ENCODE measurements around the gene TRIO. TPM values are rescaled to one million over a fixed set of nuclear protein-coding genes. Genes with fewer than 3 reads are reported as not detected.

Gene TRIO
- total RNA-seq, 1 donor from 2014 or later, result 192 TPM

GRCh38 chr5:14348142-14348541 is 205.0 kb downstream of the TRIO start:
- no peak for ATAC-seq
- DNase-seq (ENCODE audit: low spot score), result no peak
- intact Hi-C loops (cut with DNase I), result no loop called here

DNA sequence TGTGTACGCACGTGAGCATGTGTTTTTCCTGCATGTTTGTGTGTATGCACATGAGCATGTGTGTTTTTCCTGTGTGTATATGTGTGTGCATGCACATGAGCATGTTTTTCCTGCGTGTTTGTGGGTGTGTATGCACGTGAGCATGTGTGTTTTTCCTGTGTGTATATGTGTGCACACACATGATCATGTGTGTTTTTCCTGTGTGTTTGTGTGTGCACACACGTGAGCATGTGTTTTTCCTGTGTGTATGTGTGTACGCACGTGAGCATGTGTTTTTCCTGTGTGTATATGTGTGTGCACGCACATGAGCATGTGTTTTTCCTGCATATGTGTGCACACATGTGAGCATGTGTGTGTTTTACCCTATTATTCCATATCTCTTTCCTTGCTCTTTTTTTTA is 205.9 kb downstream of the TRIO start:
- ATAC-seq, result no peak
- no peak for DNase-seq (ENCODE audit: low spot score)
- intact Hi-C loops (cut with DNase I), result no loop called here

- ATAC-seq (peak; percentile 51), DNase-seq (ENCODE audit: low spot score) (no peak)
- intact Hi-C loops (cut with DNase I), result no loop called here
These were observed 208.0 kb downstream of the TRIO start for GRCh38 chr5:14351086-14351661.

- intact Hi-C loops (cut with DNase I), result no loop called here
- DNase-seq (ENCODE audit: low spot score), result peak; percentile 72
- peak; percentile 95 for ATAC-seq
These were observed 208.9 kb downstream of the TRIO start for GRCh38 chr5:14351845-14352712.

DNA sequence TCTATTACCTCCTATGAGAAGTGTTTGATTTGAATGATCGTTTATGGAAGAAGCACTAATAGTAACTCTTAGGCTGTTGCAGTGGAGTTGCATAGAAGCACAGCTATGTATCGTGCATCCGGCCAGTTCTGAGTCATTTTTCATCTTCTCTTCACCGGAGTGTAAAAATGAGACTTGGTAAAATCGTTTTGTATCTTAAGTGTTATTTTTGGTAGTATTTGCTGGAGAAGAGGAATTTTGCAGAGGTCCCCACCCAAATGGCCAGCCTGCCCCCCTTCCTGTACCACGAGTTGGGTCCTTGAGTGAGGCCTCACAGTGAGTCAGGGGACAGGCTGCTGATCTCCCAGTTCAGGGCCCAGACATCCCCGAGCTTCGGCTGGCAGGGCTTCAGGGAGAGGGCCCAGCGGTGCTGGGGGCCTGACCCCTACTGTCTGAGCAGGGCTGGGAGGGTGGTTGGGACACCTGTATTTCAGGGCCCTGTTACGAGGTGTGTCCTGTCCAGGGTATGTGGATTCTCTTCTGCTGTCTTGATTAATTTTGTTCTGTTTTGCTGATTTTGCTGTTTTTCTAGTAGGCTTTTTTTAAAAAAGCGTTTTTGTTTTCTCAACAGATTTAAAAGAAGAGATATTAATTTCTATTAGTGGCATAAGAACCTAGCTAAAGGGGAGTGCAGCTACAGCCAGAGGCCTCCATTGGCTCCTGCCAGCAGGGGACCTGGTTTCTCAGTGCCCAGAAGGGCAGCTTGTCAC is 210.8 kb downstream of the TRIO start:
- intact Hi-C loops (cut with DNase I), result no loop called here

DNA sequence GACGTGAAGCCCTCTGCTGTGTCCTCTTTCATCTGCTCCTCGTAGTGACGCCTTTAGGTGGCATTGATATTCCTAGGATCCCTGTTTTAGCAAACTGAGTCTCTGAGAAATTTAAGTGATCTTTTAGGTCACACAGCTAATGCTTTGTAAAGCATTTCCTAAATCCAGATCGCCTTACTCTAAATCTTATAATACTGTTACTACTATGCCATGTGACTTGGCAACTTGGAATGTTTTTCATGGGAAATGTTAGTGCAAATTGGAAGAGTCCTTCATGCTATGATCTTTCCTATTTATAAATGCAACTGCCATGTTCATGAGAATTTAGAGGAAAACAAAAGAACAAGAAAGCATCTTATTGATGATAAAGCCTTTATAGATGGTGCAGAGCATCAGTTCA is 212.2 kb downstream of the TRIO start:
- no peak for ATAC-seq
- intact Hi-C loops (cut with DNase I), result loop anchor here (5.0 kb wide), 1 partner anchor 292 kb away; no protein-coding TSS in a partner anchor
- no peak for DNase-seq (ENCODE audit: low spot score)

More for the DNA sequence above, 210.8 kb downstream of the TRIO start:
- no peak for ATAC-seq
- no peak for DNase-seq (ENCODE audit: low spot score)

GRCh38 chr5:14356305-14356704 is 213.2 kb downstream of the TRIO start:
- ATAC-seq, result no peak
- intact Hi-C loops (cut with DNase I), result loop anchor here (5.0 kb wide), 1 partner anchor 291 kb away; no protein-coding TSS in a partner anchor
- DNase-seq (ENCODE audit: low spot score), result no peak

DNA sequence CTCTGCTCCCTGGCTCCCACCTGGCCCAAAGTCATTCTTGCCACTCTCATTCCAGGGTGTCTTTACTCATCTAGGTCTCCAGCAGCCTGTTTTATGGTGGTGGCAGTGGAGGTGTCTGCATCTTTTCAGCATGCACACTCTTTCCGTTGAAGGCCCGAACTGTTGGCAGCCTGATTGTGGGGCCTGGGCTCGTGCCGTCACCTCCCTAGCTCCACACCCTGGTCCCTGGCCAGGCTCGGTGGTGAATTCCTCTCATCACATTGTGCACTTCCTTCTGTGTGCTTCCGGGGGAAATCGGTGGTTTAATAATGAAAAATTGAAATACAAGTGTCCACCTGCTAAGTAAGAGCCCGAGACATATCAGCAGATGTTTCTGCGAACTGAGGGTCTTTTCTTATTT is 214.3 kb downstream of the TRIO start:
- ATAC-seq, result peak; percentile 43
- no peak for DNase-seq (ENCODE audit: low spot score)
- intact Hi-C loops (cut with DNase I), result loop anchor here (5.0 kb wide), 1 partner anchor 290 kb away; no protein-coding TSS in a partner anchor

- intact Hi-C loops (cut with DNase I), result loop anchor here (5.0 kb wide), 1 partner anchor 289 kb away; no protein-coding TSS in a partner anchor
- no peak for DNase-seq (ENCODE audit: low spot score)
- ATAC-seq, result peak; percentile 32
These were observed 214.7 kb downstream of the TRIO start for GRCh38 chr5:14357851-14358250.

DNA sequence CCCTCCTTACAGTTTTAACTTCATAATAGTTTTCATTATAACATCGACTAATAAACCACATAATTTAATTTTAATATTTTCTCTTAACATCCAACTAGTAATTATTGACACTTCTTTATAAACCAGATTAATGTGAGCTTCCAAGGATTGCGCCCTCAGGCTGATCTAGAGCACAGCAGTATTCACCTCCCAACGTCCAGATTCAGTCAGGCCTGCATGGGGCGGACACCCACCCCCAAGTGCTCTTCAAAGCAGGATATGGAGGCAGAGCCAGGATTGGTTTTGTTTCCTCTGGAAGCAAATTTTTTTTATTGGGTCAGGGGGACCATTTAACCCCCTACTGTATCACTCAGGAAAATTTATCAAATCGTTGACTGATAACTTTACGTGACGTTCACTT is 215.4 kb downstream of the TRIO start:
- DNase-seq (ENCODE audit: low spot score), result no peak
- intact Hi-C loops (cut with DNase I), result loop anchor here (5.0 kb wide), 1 partner anchor 289 kb away; no protein-coding TSS in a partner anchor
- ATAC-seq, result no peak

DNA sequence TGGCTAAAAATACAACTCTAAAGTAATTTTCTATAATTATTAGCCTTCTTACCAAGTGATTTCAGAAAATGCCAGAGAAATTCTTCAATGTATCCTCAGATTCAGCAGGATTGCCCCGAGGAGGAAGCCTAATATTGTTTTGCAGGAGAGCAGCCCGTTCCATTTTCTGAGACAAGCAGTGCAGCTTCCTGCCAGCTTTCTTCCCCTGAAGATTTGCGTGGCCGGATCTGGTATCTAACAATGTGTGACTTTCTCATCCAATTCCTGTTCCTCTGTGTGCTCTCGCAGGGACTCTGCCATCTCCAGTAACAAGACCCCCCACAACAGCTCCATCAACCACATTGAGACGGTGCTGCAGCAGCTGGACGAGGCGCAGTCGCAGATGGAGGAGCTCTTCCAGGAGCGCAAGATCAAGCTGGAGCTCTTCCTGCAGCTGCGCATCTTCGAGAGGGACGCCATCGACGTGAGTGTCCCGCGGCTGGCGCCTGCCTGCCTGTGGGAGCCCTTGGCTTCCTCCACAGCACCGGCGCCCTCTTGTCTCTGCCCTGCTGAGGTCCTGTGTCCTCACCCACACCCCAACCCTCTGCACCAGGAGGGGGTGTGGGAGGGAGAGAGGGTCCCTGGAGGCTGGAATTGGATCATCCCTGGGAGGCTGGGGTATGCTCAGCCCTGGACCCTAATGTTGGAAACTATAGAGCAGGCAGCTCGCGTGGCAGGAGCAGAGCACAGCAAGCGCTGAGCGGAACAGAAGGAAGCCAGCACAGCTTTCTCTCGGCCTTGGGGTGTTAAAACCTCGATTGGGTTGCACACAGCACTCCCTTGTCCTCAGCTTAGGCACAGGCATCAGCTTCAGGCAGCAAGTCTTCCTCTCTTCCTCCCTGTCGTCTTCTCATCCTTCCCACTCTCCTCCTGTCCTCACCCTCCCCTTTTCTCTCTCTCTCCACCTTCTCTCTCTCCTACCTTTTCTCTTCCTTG is 216.2 kb downstream of the TRIO start:
- intact Hi-C loops (cut with DNase I), result loop anchor here (5.0 kb wide), 1 partner anchor 288 kb away; no protein-coding TSS in a partner anchor
- ATAC-seq, result no peak
- no peak for DNase-seq (ENCODE audit: low spot score)

GRCh38 chr5:14362491-14362890 is 219.3 kb downstream of the TRIO start:
- no peak for DNase-seq (ENCODE audit: low spot score)
- peak; percentile 31 for ATAC-seq
- intact Hi-C loops (cut with DNase I), result no loop called here

DNA sequence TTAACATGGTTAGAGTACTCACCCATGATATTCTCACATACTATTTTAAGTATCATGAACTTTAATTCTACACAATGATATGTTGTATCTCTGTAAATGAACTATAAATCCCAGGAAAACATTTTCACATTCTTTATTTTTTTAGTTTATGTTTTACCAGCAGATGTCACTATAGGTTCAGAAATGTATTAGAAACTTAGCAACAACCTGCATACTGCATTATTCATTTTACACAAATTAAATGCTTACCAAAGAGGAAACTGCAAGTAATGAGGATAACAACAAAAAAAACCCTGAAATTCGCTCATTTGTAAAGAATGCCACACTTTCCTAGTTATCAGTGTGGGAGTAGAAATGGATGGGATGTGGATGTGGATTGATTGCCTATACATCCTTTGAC is 221.0 kb downstream of the TRIO start:
- DNase-seq (ENCODE audit: low spot score) (no peak), ATAC-seq (no peak)
- intact Hi-C loops (cut with DNase I), result no loop called here

GRCh38 chr5:14364576-14365472 is 221.7 kb downstream of the TRIO start:
- no peak for ATAC-seq

DNA sequence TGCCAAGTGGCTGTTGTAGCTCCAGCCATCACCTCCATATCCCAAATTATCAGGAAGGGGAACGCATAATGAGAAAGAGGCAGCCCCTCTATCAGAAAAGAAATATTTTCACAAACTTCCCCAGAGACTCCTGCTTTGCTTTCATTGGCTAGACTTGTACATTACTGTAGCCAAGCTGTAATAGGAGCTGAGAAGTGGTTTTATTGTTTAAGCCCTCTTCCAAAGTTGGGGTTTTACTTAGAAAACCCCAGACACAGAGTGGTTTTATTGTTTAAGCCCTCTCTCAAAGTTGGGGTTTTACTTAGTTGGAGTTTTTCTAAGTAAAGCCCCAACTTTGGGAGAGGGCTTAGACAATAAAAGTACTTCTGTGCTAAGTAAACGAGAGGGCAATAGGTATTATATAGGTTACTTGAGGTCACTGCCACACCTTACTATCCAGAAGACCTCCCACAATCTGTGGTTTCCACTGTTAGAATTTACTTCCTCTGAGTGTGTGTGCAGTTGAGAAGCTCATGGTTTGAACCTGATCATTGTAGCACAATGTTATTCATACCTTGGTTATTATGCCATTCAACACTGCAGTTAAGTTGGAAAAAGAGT is 222.8 kb downstream of the TRIO start:
- intact Hi-C loops (cut with DNase I), result no loop called here
- DNase-seq (ENCODE audit: low spot score) (no peak), ATAC-seq (no peak)

More at GRCh38 chr5:14364576-14365472, 221.7 kb downstream of the TRIO start:
- intact Hi-C loops (cut with DNase I), result no loop called here
- DNase-seq (ENCODE audit: low spot score), result no peak

DNA sequence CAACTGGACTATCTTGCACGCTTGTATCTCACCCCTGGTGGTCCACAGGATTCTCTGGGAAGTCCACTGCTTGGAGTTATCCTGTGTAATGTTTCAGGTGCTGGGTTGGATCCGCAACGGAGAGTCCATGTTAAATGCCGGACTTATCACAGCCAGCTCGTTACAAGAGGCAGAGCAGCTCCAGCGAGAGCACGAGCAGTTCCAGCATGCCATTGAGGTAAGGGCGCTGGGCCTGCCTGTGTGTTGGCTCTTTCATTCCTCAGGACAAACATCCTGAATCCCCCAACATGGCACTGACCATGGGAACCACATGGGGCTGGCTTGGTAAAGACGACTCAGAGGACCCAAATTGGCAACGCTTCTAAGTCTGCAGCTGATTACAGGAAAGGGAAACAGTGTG is 223.6 kb downstream of the TRIO start:
- intact Hi-C loops (cut with DNase I), result no loop called here
- ATAC-seq (no peak), DNase-seq (ENCODE audit: low spot score) (no peak)

- DNase-seq (ENCODE audit: low spot score), result no peak
- intact Hi-C loops (cut with DNase I), result no loop called here
- ATAC-seq, result no peak
These were observed 224.2 kb downstream of the TRIO start for GRCh38 chr5:14367364-14367763.
